Ishikawa (cell line): ENCODE data around the gene IBA57.

Source experiments
- CEBPB ChIP-seq: IDR thresholded peaks from 2 replicates; pipeline ENCODE4 v1.6.1; 2012
- CREB1 ChIP-seq: IDR thresholded peaks from 2 replicates; pipeline ENCODE4 v1.6.1; 2012; ENCODE audit warnings: low read depth
- EGR1 ChIP-seq: IDR thresholded peaks from 2 replicates; pipeline ENCODE4 v1.6.1; 2012
- EP300 ChIP-seq: IDR thresholded peaks from 2 replicates; pipeline ENCODE4 v1.6.1; 2012; ENCODE audit warnings: borderline replicate concordance
- FOXM1 ChIP-seq: IDR thresholded peaks from 2 replicates; pipeline ENCODE4 v1.6.1; 2012; ENCODE audit warnings: low read depth, borderline replicate concordance
- MAX ChIP-seq: IDR thresholded peaks from 2 replicates; pipeline ENCODE4 v1.6.1; 2012
- NFIC ChIP-seq: IDR thresholded peaks from 2 replicates; pipeline ENCODE4 v1.6.1; 2012
- RAD21 ChIP-seq: IDR thresholded peaks from 2 replicates; pipeline ENCODE4 v1.6.1; 2012; ENCODE audit warnings: low read depth
- REST ChIP-seq: IDR thresholded peaks from 2 replicates; pipeline ENCODE4 v1.6.1; 2012; ENCODE audit warnings: low read depth, mild to moderate bottlenecking
- TAF1 ChIP-seq: IDR thresholded peaks from 2 replicates; pipeline ENCODE4 v1.6.1; 2012; ENCODE audit warnings: low read depth, mild to moderate bottlenecking
- TCF12 ChIP-seq: IDR thresholded peaks from 2 replicates; pipeline ENCODE4 v1.6.1; 2012; ENCODE audit warnings: low read depth
- TEAD4 ChIP-seq: IDR thresholded peaks from 2 replicates; pipeline ENCODE4 v1.6.1; 2012
- USF1 ChIP-seq: IDR thresholded peaks from 2 replicates; pipeline ENCODE4 v1.6.1; 2012
- YY1 ChIP-seq: IDR thresholded peaks from 2 replicates; pipeline ENCODE4 v1.6.1; 2012; ENCODE audit warnings: low read depth
- ZBTB7A ChIP-seq: IDR thresholded peaks from 2 replicates; pipeline ENCODE4 v1.6.1; 2012; ENCODE audit warnings: low read depth

IBA57 gene

DNA sequence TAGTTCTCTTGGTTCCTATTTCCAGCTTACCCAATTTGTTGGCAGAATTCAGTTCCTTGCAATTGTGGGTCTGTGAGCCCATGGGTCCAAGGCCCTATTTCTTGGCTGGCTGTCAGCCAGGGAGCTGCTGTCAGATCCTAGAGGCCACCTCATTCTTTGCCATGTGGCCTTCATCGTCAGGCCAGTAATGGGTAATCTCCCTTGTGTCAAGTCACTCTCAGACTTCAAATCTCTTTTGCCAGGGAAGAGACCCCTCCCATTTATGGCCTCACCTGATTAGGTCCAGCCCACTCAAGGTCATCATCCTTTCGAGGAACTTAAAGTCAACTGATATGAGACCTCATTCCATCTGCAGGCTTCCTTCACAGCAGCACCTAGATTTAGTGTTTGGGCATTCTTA is 60.1 kb downstream of the IBA57 start:
- TF ChIP-seq EGR1 = no peak
- no peak for TF ChIP-seq REST
- TF ChIP-seq NFIC = no peak
- TF ChIP-seq TCF12 = no peak
- TF ChIP-seq YY1 = no peak
- no peak for TF ChIP-seq MAX
- no peak for TF ChIP-seq CREB1
- no peak for TF ChIP-seq TEAD4
- TF ChIP-seq RAD21 = no peak
- no peak for TF ChIP-seq FOXM1
- TF ChIP-seq TAF1 = no peak
- TF ChIP-seq CEBPB = no peak
- no peak for TF ChIP-seq EP300
- no peak for TF ChIP-seq USF1
- TF ChIP-seq ZBTB7A = no peak

- TF ChIP-seq TAF1 = no peak
- no peak for TF ChIP-seq USF1
- TF ChIP-seq YY1 = no peak
- no peak for TF ChIP-seq NFIC
- TF ChIP-seq MAX = no peak
- TF ChIP-seq ZBTB7A = no peak
- TF ChIP-seq EP300 = no peak
- TF ChIP-seq CEBPB = no peak
- no peak for TF ChIP-seq FOXM1
- no peak for TF ChIP-seq RAD21
- TF ChIP-seq EGR1 = no peak
- no peak for TF ChIP-seq REST
- no peak for TF ChIP-seq TEAD4
- TF ChIP-seq TCF12 = no peak
- no peak for TF ChIP-seq CREB1
Observed at GRCh38 chr1:228226141-228226874, 60.7 kb downstream of the IBA57 start.

DNA sequence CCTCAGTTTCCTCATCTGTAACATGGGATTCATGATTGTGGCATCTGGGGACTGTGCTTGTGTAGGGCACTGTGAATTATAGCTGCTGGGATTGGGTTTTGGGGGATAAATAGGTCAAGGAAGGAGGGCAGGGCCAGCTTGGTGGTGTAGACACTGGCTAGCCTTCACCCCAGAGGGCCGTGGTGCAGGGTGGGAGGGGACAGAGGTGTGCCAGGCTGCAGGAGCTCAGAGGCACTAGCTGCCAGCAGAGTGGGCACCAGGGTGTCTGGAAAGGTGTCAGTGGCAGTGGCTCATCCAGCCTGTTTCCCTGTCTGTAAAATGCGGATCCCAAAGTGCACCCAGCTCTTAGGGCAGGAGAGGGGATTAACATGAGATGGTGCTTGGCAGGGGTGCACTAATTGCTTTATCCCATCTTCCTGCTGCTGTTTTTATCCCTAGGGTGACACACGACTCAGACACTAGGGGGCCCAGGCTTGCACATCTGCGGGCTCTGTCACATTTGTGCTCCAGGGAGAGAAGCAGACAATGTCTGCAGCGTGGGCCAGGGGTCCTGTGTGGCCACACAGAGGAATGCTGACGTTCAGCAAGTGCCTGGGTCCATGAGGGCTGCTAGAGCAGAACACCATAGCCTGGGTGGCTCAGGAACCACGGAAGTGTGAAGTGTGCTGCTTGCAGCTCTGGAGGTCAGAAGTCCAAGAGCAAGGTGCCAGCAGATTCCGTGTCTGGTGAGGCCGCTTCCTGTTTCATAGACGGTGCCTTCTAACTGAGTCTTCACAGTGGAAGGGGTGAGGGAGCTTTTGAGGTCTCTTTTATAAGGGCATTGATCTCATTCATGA is 61.6 kb downstream of the IBA57 start:
- TF ChIP-seq TEAD4 (no peak), FOXM1 (no peak), TCF12 (no peak), ZBTB7A (no peak), TAF1 (no peak), NFIC (no peak), EP300 (no peak), CEBPB (no peak), CREB1 (no peak)

GRCh38 chr1:228228601-228229074 is 63.0 kb downstream of the IBA57 start:
- no peak for TF ChIP-seq TCF12
- no peak for TF ChIP-seq ZBTB7A
- TF ChIP-seq TEAD4 = peak; percentile 63; the same call in 1 of the 2 replicates
- TF ChIP-seq EP300 = no peak
- TF ChIP-seq RAD21 = no peak
- TF ChIP-seq CEBPB = peak; percentile 91
- TF ChIP-seq EGR1 = no peak
- TF ChIP-seq YY1 = no peak
- no peak for TF ChIP-seq MAX
- TF ChIP-seq CREB1 = no peak
- TF ChIP-seq REST = no peak
- no peak for TF ChIP-seq USF1
- no peak for TF ChIP-seq TAF1
- no peak for TF ChIP-seq FOXM1
- TF ChIP-seq NFIC = no peak
